Endothelial cell of umbilical vein (primary cell): Measurements from ENCODE around the gene GAS7.

Source experiments
- EZH2 ChIP-seq: IDR thresholded peaks from 2 replicates; pipeline ENCODE4 v1.6.1; 2012; ENCODE audit warnings: borderline replicate concordance, low read depth, mild to moderate bottlenecking, moderate library complexity, low read length, inconsistent platforms; ENCODE audit not compliant: severe bottlenecking
- GATA2 ChIP-seq: IDR thresholded peaks from 2 replicates; pipeline ENCODE4 v1.7.0; 2011; ENCODE audit warnings: low read depth, mild to moderate bottlenecking, moderate library complexity, mixed read lengths, low read length; ENCODE audit not compliant: insufficient read length, insufficient read depth
- POLR2A ChIP-seq: IDR thresholded peaks from 2 replicates; pipeline ENCODE4 v1.6.1; 2012; ENCODE audit warnings: low read depth, mild to moderate bottlenecking, control low read depth, low read length
- POLR2AphosphoS5 ChIP-seq: IDR thresholded peaks from 2 replicates; pipeline ENCODE4 v1.6.1; 2012; ENCODE audit warnings: low read depth, mild to moderate bottlenecking, control low read depth, low read length, moderate library complexity; ENCODE audit not compliant: insufficient read depth
- TF ChIP-seq, protein P1 (sequence below), 2 donors: IDR thresholded peaks; 1 replicate in 1 of 2; 2 replicates in 1 of 2; pipeline ENCODE4 v1.5.1; 2011; ENCODE audit warnings: low read length in 2 of 2, mild to moderate bottlenecking in 2 of 2, moderate library complexity in 2 of 2, control low read depth in 1 of 2, inconsistent platforms in 1 of 2, low read depth in 1 of 2; ENCODE audit not compliant: insufficient read depth in 1 of 2; ENCODE audit errors: extremely low read depth in 1 of 2

DNA sequence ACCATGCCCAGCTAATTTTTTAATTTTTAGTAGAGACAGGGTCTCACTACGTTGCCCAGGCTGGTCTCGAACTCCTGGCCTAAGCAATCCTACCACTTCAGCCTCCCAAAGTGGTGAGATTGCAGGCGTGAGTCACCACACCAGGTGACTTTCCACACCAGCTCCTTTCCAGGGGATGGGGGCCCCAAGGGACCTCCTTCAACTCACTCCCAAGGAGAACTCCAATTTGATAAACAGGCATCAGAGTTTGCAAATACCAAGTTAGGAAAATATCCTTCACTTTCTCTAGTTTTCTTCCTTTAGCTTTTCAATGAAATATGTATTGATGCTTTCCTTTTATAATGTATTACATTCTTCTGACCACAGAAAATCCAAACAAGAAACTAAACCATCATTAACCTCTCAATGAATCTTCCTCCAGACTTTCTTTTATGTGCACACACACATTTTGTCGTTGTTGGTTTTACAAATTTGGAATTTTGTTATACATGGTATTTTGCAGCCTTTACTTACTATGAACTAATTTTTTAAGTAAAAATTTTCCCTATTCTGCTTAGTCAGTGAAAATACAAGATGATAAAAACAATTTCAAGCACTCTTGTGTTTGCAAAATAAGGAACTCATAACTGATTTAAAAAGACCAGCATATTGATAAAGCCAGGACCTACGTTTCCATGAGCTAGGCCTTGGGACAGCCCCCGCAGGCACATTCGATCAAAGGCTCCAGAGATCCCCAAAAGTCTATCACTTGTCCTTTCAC is 32.0 kb downstream of the GAS7 start:
- TF ChIP-seq EZH2, result no peak
- TF ChIP-seq, protein P1, sequence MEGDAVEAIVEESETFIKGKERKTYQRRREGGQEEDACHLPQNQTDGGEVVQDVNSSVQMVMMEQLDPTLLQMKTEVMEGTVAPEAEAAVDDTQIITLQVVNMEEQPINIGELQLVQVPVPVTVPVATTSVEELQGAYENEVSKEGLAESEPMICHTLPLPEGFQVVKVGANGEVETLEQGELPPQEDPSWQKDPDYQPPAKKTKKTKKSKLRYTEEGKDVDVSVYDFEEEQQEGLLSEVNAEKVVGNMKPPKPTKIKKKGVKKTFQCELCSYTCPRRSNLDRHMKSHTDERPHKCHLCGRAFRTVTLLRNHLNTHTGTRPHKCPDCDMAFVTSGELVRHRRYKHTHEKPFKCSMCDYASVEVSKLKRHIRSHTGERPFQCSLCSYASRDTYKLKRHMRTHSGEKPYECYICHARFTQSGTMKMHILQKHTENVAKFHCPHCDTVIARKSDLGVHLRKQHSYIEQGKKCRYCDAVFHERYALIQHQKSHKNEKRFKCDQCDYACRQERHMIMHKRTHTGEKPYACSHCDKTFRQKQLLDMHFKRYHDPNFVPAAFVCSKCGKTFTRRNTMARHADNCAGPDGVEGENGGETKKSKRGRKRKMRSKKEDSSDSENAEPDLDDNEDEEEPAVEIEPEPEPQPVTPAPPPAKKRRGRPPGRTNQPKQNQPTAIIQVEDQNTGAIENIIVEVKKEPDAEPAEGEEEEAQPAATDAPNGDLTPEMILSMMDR (IDR thresholded peaks at IDR 0.05; ENCODE audit: extremely low read depth in 1 of 2, insufficient read depth in 1 of 2, low read depth in 1 of 2, low read length in 2 of 2), result no peak
- TF ChIP-seq POLR2A, result no peak
- no peak for TF ChIP-seq GATA2
- no peak for TF ChIP-seq POLR2AphosphoS5
